OCI-LY7 (cell line): ENCODE results near the gene SAA2.
"Not testable (repeated sequence)": the region's sequence is repeated elsewhere in the genome, so short reads cannot be mapped to it uniquely, and the experiment has no call there.

Experiments
- EZH2phosphoT487 ChIP-seq: fragments of 200-600 bp; sonication (generic); IDR thresholded peaks from 2 replicates; pipeline ENCODE4 v1.6.1; 2018; ENCODE audit warnings: low read depth, borderline replicate concordance, mild to moderate bottlenecking, mixed run types, antibody characterized with exemption, low read length, moderate library complexity, mixed read lengths
- TF ChIP-seq, protein P1 (sequence below): fragments of 200-600 bp; sonication (generic); conservative IDR thresholded peaks from 2 replicates; pipeline ENCODE4 v1.5.1; 2014; ENCODE audit warnings: mild to moderate bottlenecking, antibody characterized with exemption, low read length, moderate library complexity, mixed read lengths

DNA sequence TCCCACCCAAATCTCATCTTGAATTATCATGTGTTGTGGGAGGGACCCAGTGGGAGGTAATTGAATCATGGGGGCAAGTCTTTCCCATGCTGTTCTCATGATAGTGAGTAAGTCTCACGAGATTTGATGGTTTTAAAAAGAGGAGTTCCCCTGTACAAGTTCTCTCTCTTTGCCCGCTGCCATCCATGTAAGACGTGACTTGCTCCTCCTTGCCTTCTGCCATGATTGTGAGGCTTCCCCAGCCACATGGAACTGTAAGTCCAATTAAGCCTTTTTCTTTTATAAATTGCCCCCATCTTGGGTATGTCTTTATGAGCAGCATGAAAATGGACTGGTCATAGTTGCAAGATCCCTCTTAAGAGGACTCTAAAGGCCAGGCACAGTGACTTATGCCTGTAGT, 50.7 kb downstream of the SAA2 start:
- TF ChIP-seq, protein P1, sequence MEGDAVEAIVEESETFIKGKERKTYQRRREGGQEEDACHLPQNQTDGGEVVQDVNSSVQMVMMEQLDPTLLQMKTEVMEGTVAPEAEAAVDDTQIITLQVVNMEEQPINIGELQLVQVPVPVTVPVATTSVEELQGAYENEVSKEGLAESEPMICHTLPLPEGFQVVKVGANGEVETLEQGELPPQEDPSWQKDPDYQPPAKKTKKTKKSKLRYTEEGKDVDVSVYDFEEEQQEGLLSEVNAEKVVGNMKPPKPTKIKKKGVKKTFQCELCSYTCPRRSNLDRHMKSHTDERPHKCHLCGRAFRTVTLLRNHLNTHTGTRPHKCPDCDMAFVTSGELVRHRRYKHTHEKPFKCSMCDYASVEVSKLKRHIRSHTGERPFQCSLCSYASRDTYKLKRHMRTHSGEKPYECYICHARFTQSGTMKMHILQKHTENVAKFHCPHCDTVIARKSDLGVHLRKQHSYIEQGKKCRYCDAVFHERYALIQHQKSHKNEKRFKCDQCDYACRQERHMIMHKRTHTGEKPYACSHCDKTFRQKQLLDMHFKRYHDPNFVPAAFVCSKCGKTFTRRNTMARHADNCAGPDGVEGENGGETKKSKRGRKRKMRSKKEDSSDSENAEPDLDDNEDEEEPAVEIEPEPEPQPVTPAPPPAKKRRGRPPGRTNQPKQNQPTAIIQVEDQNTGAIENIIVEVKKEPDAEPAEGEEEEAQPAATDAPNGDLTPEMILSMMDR: not testable (repeated sequence)
- not testable (repeated sequence) for TF ChIP-seq EZH2phosphoT487
